GM18526 (cell line): ENCODE results near the gene STC2.

Experiments used
- POLR2A ChIP-seq: IDR thresholded peaks from 3 replicates; pipeline ENCODE4 v1.6.1; 2011; ENCODE audit not compliant: insufficient read length; ENCODE audit errors: extremely low read depth

The STC2 gene

GRCh38 chr5:173278641-173279040 lies 49.6 kb downstream of the STC2 start:
- TF ChIP-seq POLR2A, result no peak

DNA sequence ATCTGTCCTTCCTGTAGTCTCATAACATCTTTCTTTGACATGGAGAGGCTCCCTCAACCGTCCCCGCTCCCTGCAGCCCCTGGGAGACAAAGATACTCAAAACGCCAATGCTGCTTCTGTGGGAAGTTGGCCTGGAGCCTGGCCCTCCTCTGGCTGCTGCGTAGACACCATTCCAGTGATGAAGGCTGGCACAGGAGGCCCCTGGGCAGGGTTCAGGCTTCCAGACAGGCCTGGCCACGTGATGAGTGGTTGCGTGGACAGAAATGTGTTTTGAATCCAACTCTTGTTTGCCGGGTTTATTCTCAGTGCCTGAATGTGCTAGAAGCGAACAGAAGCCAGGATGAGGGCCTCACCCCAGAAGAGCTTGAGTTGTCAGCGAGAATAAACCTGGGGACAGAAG lies 50.0 kb downstream of the STC2 start:
- no peak for TF ChIP-seq POLR2A

- no peak for TF ChIP-seq POLR2A
Observed at GRCh38 chr5:173274771-173275170, 53.4 kb downstream of the STC2 start.

GRCh38 chr5:173271419-173271818 lies 56.8 kb downstream of the STC2 start:
- no peak for TF ChIP-seq POLR2A

GRCh38 chr5:173268750-173269432 lies 59.3 kb downstream of the STC2 start:
- TF ChIP-seq POLR2A, result no peak

- TF ChIP-seq POLR2A, result no peak
Observed at GRCh38 chr5:173265433-173265832, 62.8 kb downstream of the STC2 start.
